Breast epithelium (tissue), 4 donors: ENCODE data around the gene MITF. TPM values are rescaled to one million over a fixed set of nuclear protein-coding genes. Genes with fewer than 3 reads are reported as not detected.

Experiments used
- DNase-seq, 2 donors: peaks; one replicate each; pipeline ENCODE4 v3.0.0-alpha.2; 2019; ENCODE audit warnings: low spot score in 2 of 2
- H3K27ac ChIP-seq, 2 donors: fragments of 200-600 bp; sonication (generic) in 1 of 2; one replicate each; pipeline ENCODE4 v1.5.1; 2016 to 2019; ENCODE audit warnings: mild to moderate bottlenecking in 1 of 2
- H3K27me3 ChIP-seq, 2 donors: fragments of 200-600 bp; sonication (generic) in 1 of 2; one replicate each; pipeline versions ENCODE4 v1.5.1 to v1.6.0; 2017 to 2019; ENCODE audit warnings: control low read depth in 1 of 2, mild to moderate bottlenecking in 1 of 2
- H3K36me3 ChIP-seq: fragments of 200-600 bp; one replicate; pipeline ENCODE4 v1.5.1; 2019
- H3K4me1 ChIP-seq, 2 donors: fragments of 200-600 bp; sonication (generic); one replicate each; pipeline ENCODE4 v1.5.1; 2016 to 2019; ENCODE audit warnings: control low read depth in 1 of 2
- H3K4me3 ChIP-seq, 3 donors: fragments of 200-600 bp; sonication (generic); 1 replicate in 2 of 3; 2 replicates in 1 of 3; pipeline ENCODE4 v1.5.1; 2016 to 2019; ENCODE audit warnings: mild to moderate bottlenecking in 3 of 3, moderate library complexity in 2 of 3
- H3K9me3 ChIP-seq, 2 donors: fragments of 200-600 bp; sonication (generic) in 1 of 2; one replicate each; pipeline ENCODE4 v1.5.1; 2016 to 2019; ENCODE audit warnings: control low read depth in 1 of 2
- POLR2A ChIP-seq: fragments of 450-650 bp; IDR thresholded peaks from one replicate; pipeline ENCODE4 v1.6.1; 2016; ENCODE audit warnings: antibody characterized with exemption, mild to moderate bottlenecking, moderate library complexity
- POLR2AphosphoS5 ChIP-seq, 3 donors: sonication (generic); formaldehyde crosslinking; IDR thresholded peaks; one replicate each; pipeline ENCODE4 v1.6.1; 2017; ENCODE audit warnings: antibody characterized with exemption in 3 of 3
- intact Hi-C: fragments of 100-400 bp; cut with DNase I; formaldehyde crosslinking; loops from one replicate; pipeline ENCODE4 v1.15.1; 2023; ENCODE audit warnings: low total_unique reads
- total RNA-seq, 3 donors: library from RNA; depleted of rRNA; stranded (reverse); fragments of >200 nt; gene quantifications; one replicate each; pipeline ENCODE4 v1.1.0, GENCODE V29; 2016
- TF ChIP-seq, protein P1 (sequence below), 3 donors: fragments of 450-650 bp; IDR thresholded peaks; one replicate each; pipeline ENCODE4 v1.5.1; 2016 to 2017; ENCODE audit warnings: antibody characterized with exemption in 3 of 3, mild to moderate bottlenecking in 3 of 3, moderate library complexity in 3 of 3

Gene MITF
- total RNA-seq, 3 donors from 2014 or later = 23.3 to 45.8 (median 25.6) TPM

DNA sequence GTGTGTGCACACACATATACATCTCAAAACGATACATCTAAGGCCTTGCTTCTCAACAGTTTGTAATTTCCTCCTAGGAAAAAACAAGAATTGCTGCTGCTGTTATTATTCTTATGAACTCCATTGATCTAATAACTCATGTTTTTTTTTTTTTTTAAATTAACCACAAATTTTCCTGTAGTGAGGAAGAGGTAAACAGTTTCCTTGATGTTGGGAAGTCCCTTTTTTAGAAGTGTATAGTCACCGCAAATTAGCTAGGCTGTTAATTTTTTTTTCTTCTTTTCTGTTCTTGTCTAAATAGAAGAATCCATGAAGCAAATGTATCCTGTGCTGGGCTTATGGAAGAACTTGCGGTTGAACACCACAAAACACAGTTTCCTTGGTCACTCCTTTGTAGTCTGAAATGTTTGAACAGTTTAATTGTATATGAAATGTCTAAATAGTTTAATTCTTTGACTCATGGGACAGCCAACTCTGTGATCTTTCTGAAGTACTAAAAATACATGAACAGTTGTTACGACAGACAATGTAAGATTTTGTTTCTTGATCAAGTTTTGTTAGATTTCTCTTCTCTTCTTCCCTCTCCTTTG, 64.5 kb downstream of the MITF start:
- Histone ChIP-seq H3K4me3 (no peak overlapping the region), H3K27me3 (no peaks in the 10 kb centered on the region), H3K4me1 (no peaks in the 10 kb centered on the region), H3K9me3 (no peaks in the 10 kb centered on the region), H3K27ac (no peak overlapping the region), H3K36me3 (no peaks in the 10 kb centered on the region)
- intact Hi-C loops = loop anchor here (2.0 kb wide), 1 partner anchor 57 kb away; no protein-coding TSS in a partner anchor
- TF ChIP-seq POLR2A (no peak), POLR2AphosphoS5 (IDR thresholded peaks at IDR 0.05) (no peak)
- TF ChIP-seq, protein P1, sequence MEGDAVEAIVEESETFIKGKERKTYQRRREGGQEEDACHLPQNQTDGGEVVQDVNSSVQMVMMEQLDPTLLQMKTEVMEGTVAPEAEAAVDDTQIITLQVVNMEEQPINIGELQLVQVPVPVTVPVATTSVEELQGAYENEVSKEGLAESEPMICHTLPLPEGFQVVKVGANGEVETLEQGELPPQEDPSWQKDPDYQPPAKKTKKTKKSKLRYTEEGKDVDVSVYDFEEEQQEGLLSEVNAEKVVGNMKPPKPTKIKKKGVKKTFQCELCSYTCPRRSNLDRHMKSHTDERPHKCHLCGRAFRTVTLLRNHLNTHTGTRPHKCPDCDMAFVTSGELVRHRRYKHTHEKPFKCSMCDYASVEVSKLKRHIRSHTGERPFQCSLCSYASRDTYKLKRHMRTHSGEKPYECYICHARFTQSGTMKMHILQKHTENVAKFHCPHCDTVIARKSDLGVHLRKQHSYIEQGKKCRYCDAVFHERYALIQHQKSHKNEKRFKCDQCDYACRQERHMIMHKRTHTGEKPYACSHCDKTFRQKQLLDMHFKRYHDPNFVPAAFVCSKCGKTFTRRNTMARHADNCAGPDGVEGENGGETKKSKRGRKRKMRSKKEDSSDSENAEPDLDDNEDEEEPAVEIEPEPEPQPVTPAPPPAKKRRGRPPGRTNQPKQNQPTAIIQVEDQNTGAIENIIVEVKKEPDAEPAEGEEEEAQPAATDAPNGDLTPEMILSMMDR (IDR thresholded peaks at IDR 0.05) = no peak
- no peak for DNase-seq

DNA sequence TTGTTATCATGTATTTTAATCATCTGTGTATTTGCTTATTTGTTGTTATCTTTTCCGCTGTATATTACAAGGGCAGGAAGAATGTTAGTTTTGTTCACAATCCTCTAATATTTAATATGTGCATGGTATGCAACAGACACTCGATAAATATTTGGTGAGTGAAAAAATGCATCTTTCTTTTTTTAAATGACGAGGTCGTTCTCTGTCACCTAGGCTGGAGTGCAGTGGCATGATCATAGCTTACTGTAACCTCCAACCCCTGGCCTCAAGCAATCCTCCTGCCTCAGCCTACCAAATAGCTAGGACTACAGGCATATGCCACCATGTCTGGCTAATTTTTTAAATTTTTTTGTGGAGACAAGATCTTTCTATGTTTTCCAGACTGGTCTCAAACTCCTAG, 66.2 kb downstream of the MITF start:
- no peak overlapping the region for H3K27ac ChIP-seq
- no peak for TF ChIP-seq POLR2AphosphoS5 (IDR thresholded peaks at IDR 0.05)
- no peak for TF ChIP-seq POLR2A
- TF ChIP-seq, protein P1 (IDR thresholded peaks at IDR 0.05) = no peak
- H3K27me3 ChIP-seq = no peaks in the 10 kb centered on the region
- H3K4me1 ChIP-seq = no peaks in the 10 kb centered on the region
- no peaks in the 10 kb centered on the region for H3K36me3 ChIP-seq
- intact Hi-C loops = loop anchor here (2.0 kb wide), 1 partner anchor 55 kb away; no protein-coding TSS in a partner anchor
- H3K9me3 ChIP-seq = no peaks in the 10 kb centered on the region
- H3K4me3 ChIP-seq = no peak overlapping the region
- DNase-seq = no peak

DNA sequence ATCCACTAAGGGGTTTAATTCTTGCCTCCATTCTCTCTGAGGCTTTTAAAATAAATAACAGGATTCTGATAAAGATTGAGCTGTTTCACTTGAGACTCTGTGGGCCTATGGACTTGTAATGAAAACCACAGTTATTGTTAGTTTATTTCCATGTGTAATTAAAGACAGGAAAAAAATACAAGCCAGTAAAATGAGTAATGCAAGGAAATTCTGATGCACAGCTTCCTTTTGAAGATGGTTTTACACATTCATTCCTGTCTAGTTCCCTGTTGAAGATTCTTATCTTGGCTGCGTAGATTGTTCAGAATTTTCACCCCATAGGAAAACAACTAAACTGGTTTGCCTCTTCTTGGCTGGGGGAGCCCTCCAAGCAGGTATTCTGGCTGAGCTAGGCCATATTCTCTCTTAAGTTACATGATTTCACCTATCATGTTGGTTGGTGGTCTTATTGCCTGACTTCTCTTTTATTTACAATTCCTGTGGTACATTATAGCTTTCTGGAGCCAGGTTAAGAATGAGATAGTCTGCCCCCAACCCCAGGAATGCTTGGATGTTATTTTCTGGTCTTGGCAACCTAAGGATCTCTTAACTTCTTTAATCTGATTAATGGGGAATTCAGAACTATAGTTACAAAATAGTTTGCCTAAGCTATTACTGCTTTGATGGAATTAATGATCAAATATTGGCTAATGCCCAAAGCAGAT, 67.6 kb downstream of the MITF start:
- intact Hi-C loops = no loop called here
- Histone ChIP-seq H3K4me3 (no peak overlapping the region), H3K36me3 (no peaks in the 10 kb centered on the region), H3K9me3 (no peaks in the 10 kb centered on the region), H3K27me3 (no peaks in the 10 kb centered on the region), H3K4me1 (no peaks in the 10 kb centered on the region), H3K27ac (no peak overlapping the region)
- DNase-seq = no peak
- TF ChIP-seq, protein P1 (IDR thresholded peaks at IDR 0.05) = no peak
- TF ChIP-seq POLR2AphosphoS5 (IDR thresholded peaks at IDR 0.05) = no peak
- TF ChIP-seq POLR2A = no peak

DNA sequence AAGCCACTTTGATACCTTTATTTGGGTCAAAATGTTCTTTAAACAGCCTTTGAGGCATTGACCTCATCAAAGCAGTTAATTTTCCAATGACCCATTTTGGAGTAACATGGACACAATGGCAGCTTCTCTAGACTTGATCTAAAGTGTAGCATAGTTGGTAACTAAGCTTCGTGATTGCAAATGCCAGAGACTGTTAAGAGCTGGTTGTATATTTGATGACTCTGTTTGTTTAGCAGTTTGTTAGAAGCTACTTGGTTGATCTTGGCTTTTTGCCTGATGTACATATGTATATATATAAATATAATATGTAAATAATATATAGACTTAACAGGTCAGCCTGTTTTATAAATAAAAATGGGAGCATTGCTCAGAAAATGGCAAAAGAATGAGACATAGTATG, 68.4 kb downstream of the MITF start:
- Histone ChIP-seq H3K36me3 (no peaks in the 10 kb centered on the region), H3K4me1 (no peaks in the 10 kb centered on the region), H3K9me3 (no peaks in the 10 kb centered on the region), H3K27me3 (no peaks in the 10 kb centered on the region), H3K4me3 (no peak overlapping the region), H3K27ac (no peak overlapping the region)
- TF ChIP-seq POLR2AphosphoS5 (IDR thresholded peaks at IDR 0.05) = no peak
- no peak for TF ChIP-seq POLR2A
- TF ChIP-seq, protein P1 (IDR thresholded peaks at IDR 0.05) = no peak
- intact Hi-C loops = no loop called here
- no peak for DNase-seq

DNA sequence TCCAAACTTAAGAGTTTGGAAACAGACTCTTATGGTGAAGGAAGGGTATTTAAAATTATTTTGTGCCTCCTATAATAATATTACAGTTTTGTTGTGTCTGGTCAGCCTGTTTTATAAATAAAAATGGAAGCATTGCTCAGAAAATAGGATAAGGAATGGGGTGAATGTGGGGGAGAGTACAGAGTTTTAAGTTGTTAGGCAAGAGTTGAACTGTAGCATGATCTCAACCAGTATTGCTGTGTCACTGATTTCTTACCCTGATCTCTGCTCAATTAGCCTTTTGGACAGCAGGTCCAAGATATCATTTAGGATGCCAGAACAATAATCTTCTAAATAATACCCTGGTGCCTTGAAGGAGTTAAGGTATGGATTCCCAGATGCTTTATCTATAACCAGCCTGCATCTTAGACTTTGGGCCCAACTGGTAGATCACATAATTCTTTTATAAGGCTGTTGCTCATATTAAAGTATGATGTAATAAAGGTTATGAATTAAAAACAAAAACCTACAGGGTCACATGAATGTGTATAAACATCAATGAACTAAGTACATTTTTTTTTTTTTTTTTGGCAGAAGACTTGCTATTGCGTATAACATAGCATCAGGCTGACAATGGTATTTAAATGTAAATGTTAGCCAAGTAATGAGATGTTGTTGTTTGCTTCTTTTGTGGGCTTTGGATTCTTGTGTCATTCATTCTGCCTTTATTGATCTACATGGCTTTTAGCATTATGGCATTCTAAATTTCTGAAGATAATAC, 70.0 kb downstream of the MITF start:
- H3K4me3 ChIP-seq = no peak overlapping the region
- no peak for DNase-seq
- H3K4me1 ChIP-seq = no peaks in the 10 kb centered on the region
- no peaks in the 10 kb centered on the region for H3K27me3 ChIP-seq
- intact Hi-C loops = no loop called here
- H3K36me3 ChIP-seq = no peaks in the 10 kb centered on the region
- TF ChIP-seq, protein P1 (IDR thresholded peaks at IDR 0.05) = no peak
- no peak for TF ChIP-seq POLR2AphosphoS5 (IDR thresholded peaks at IDR 0.05)
- no peak for TF ChIP-seq POLR2A
- H3K9me3 ChIP-seq = no peaks in the 10 kb centered on the region
- no peak overlapping the region for H3K27ac ChIP-seq
